ENCODE data around the gene TPBGL. TPM values are rescaled to one million over a fixed set of nuclear protein-coding genes. Genes with fewer than 3 reads are reported as not detected.

TPBGL gene
- total RNA-seq, 1 experiment from 2014 or later: not detected

DNA sequence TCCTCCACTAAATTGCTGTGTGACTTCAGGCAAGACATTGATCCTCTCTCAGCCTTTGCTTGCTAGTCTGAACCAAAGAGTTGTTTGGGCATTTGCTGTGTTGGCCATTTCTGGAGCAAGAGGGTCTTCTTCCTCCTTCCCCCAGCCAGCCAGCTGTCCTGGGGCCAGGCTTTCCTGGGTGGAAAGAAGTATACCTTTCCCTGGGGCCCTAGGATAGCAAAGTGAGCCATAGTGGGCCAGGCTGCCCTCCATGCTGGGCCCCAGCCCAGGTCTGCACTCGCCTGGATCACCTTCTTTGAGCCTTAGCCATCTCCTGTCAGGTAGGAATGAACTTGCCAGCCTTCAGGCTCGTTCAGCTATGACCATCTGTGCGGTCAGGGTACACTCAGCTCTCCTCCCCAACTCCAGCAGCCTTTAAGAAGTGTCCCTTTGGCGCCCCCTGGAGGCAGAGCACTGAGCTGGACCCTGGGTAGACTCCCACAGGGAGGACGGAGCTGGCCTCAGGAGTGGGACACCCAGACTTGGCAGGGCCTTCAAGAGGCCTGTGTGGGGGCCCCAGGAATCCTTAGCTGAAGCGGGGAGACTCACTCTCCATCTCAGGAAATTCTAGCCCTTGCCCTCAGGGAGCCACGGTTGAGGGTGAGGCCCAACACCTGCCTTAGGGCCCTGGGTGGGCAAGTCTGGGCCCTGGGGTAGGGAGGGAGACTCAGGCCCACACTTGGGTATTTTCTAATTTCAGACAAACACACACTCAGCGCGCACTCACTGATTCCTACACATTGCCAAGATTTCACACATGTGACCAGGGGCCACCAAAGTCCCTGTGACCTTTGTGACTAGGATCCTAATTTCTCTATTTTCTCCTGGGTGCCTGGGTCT is 35.6 kb upstream of the TPBGL start:
- POLR2A ChIA-PET (ENCODE audit: unreplicated experiment): no interaction called here
- Histone ChIP-seq H4K20me1 (ENCODE audit: low read length) (no peaks in the 10 kb centered on the region), H3K4me1 (ENCODE audit: insufficient read depth, low read length) (no peaks in the 10 kb centered on the region), H3K9ac (ENCODE audit: low read length) (no peak overlapping the region), H3K9me2 (replicated peaks; ENCODE audit: low read length) (no peaks in the 10 kb centered on the region), H3K4me3 (ENCODE audit: low read length) (no peak overlapping the region), H3F3A (ENCODE audit: low read length, unreplicated experiment) (no peaks in the 10 kb centered on the region), H3K36me3 (ENCODE audit: low read depth, low read length) (no peaks in the 10 kb centered on the region), H3K9me3 (ENCODE audit: low read length) (no peaks in the 10 kb centered on the region), H3K27ac (ENCODE audit: low read length) (no peak overlapping the region), H3K79me2 (ENCODE audit: low read length) (no peaks in the 10 kb centered on the region), H2AFZ (ENCODE audit: low read length) (no peak overlapping the region), H3K4me2 (ENCODE audit: low read length) (no peak overlapping the region), H3K27me3 (ENCODE audit: low read length) (peaks cover 44% of the 10 kb centered on the region)
- intact Hi-C loops (cut with micrococcal nuclease): loop anchor here (1.0 kb wide), 3 partner anchors 62 to 276 kb away; no protein-coding TSS in a partner anchor
- CTCF ChIA-PET: interaction anchor here (0.5 to 1.9 kb wide), 14 partner anchors 9 to 280 kb away, joined by 3 to 38 read pairs (median 6); partner anchors contain the start of gene RPS3
- DNase-seq (peak; percentile 91), ATAC-seq (peak; percentile 100)
- BruUV-seq (replicated peaks): no TSS peak
- TF ChIP-seq EZH2phosphoT487 (IDR thresholded peaks at IDR 0.05; ENCODE audit: borderline replicate concordance, low read length): no peak
- peak; percentile 98 for TF ChIP-seq CTCF (conservative IDR thresholded peaks at IDR 0.05; ENCODE audit: low read depth, low read length)
- no peak for TF ChIP-seq EZH2 (IDR thresholded peaks at IDR 0.05; ENCODE audit: low read length, unreplicated experiment)

DNA sequence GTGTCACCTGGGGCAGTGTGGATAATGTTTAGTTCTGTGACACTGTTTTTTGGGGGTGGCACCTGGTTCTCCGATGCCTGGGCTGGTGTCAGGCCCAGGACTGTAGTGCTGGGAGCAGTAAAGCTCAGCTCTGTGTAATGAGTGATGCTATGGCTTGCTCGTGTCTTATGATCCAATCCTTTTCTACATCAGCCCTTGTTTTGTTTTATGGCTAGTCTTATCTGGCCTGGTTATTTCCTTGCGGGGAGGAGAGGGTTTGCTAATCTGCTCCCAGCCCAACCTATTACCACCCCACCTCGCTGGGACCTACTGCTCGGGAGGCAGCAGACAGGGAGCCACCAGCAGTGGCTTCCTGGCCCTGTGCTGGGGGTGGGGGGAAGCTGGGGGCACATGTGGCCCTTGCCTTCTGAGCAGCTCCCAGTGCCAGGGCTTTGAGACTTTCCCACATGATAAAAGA is 35.0 kb upstream of the TPBGL start:
- H3K27ac ChIP-seq (ENCODE audit: low read length): no peak overlapping the region
- H3K27me3 ChIP-seq (ENCODE audit: low read length): peaks cover 44% of the 10 kb centered on the region
- H2AFZ ChIP-seq (ENCODE audit: low read length): no peak overlapping the region
- ChIA-PET CTCF (interaction anchor here (0.5 to 1.9 kb wide), 14 partner anchors 10 to 280 kb away, joined by 3 to 38 read pairs (median 6); partner anchors contain the start of gene RPS3), POLR2A (ENCODE audit: unreplicated experiment) (no interaction called here)
- H3K36me3 ChIP-seq (ENCODE audit: low read depth, low read length): no peaks in the 10 kb centered on the region
- no peaks in the 10 kb centered on the region for H3K9me3 ChIP-seq (ENCODE audit: low read length)
- no peaks in the 10 kb centered on the region for H3F3A ChIP-seq (ENCODE audit: low read length, unreplicated experiment)
- DNase-seq (no peak), ATAC-seq (no peak)
- H4K20me1 ChIP-seq (ENCODE audit: low read length): no peaks in the 10 kb centered on the region
- H3K9ac ChIP-seq (ENCODE audit: low read length): no peak overlapping the region
- H3K9me2 ChIP-seq (replicated peaks; ENCODE audit: low read length): no peaks in the 10 kb centered on the region
- H3K79me2 ChIP-seq (ENCODE audit: low read length): no peaks in the 10 kb centered on the region
- no peak overlapping the region for H3K4me2 ChIP-seq (ENCODE audit: low read length)
- H3K4me3 ChIP-seq (ENCODE audit: low read length): no peak overlapping the region
- H3K4me1 ChIP-seq (ENCODE audit: insufficient read depth, low read length): no peaks in the 10 kb centered on the region
- intact Hi-C loops (cut with micrococcal nuclease): loop anchor here (1.0 kb wide), 3 partner anchors 62 to 276 kb away; no protein-coding TSS in a partner anchor
- BruUV-seq (replicated peaks): no TSS peak
- no peak for TF ChIP-seq EZH2phosphoT487 (IDR thresholded peaks at IDR 0.05; ENCODE audit: borderline replicate concordance, low read length)
- TF ChIP-seq CTCF (conservative IDR thresholded peaks at IDR 0.05; ENCODE audit: low read depth, low read length): no peak
- TF ChIP-seq EZH2 (IDR thresholded peaks at IDR 0.05; ENCODE audit: low read length, unreplicated experiment): no peak

DNA sequence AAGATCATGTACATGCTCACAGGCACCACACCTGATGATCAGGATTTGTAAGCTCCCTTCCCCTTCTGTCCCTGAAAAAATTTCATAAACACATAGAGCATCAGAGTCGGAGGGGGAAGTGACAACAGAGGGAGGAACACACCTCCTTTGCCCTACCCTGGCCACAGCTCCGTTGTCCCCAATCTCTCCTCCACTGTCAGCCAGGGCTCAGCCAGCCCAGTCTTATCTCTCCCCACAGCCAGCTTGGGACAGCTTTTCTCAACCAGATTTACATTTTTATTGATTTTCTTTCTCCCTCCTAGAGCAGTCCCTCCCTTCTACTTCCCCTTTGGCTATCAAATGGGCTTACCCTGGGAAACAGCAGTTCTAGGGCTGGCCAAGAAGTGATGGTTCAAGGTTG is 32.1 kb upstream of the TPBGL start:
- H3F3A ChIP-seq (ENCODE audit: low read length, unreplicated experiment): no peaks in the 10 kb centered on the region
- H3K4me1 ChIP-seq (ENCODE audit: insufficient read depth, low read length): no peaks in the 10 kb centered on the region
- ChIA-PET CTCF (no interaction called here), POLR2A (ENCODE audit: unreplicated experiment) (no interaction called here)
- no peak overlapping the region for H3K4me3 ChIP-seq (ENCODE audit: low read length)
- no peak for DNase-seq
- TF ChIP-seq EZH2phosphoT487 (IDR thresholded peaks at IDR 0.05; ENCODE audit: borderline replicate concordance, low read length) (no peak), EZH2 (IDR thresholded peaks at IDR 0.05; ENCODE audit: low read length, unreplicated experiment) (no peak), CTCF (conservative IDR thresholded peaks at IDR 0.05; ENCODE audit: low read depth, low read length) (no peak)
- H3K9me3 ChIP-seq (ENCODE audit: low read length): no peaks in the 10 kb centered on the region
- no peak overlapping the region for H3K9ac ChIP-seq (ENCODE audit: low read length)
- no peak overlapping the region for H2AFZ ChIP-seq (ENCODE audit: low read length)
- H4K20me1 ChIP-seq (ENCODE audit: low read length): no peaks in the 10 kb centered on the region
- no peak for ATAC-seq
- BruUV-seq (replicated peaks): no TSS peak
- no peak overlapping the region for H3K27ac ChIP-seq (ENCODE audit: low read length)
- intact Hi-C loops (cut with micrococcal nuclease): no loop called here
- H3K4me2 ChIP-seq (ENCODE audit: low read length): no peak overlapping the region
- H3K9me2 ChIP-seq (replicated peaks; ENCODE audit: low read length): no peaks in the 10 kb centered on the region
- no peaks in the 10 kb centered on the region for H3K79me2 ChIP-seq (ENCODE audit: low read length)
- H3K36me3 ChIP-seq (ENCODE audit: low read depth, low read length): no peaks in the 10 kb centered on the region
- H3K27me3 ChIP-seq (ENCODE audit: low read length): peaks cover 36% of the 10 kb centered on the region

All from PC-3 (cell line).